Stimulated activated naive B cell treated with anti-CD40 and anti-IgM and Interleukin-4, amounts not matched to agents 10 μg/mL and 1 μg/mL and 100 μg/mL, for 72 hours (primary cell): Measurements from ENCODE around the gene AGFG2.

Experiments
- ATAC-seq, 2 donors: fragments of 150-1000 bp; cut with Tn5 transposase; replicated peaks; 2 replicates each; pipeline ENCODE4 v1.10.0; 2021; ENCODE audit warnings: moderate library complexity in 1 of 2
- DNase-seq: peaks from one replicate; pipeline ENCODE4 v3.0.0; 2021
- H3K27ac Mint-ChIP-seq: one replicate; pipeline ENCODE4 v1.8.0; 2022; ENCODE audit warnings: mild to moderate bottlenecking, mixed read lengths
- H3K27me3 Mint-ChIP-seq, 2 donors: one replicate each; pipeline ENCODE4 v1.8.0; 2022; ENCODE audit warnings: mixed read lengths in 2 of 2
- H3K36me3 Mint-ChIP-seq, 2 donors: one replicate each; pipeline ENCODE4 v1.8.0; 2022; ENCODE audit warnings: mixed read lengths in 2 of 2, mild to moderate bottlenecking in 1 of 2
- H3K4me1 Mint-ChIP-seq, 2 donors: one replicate each; pipeline ENCODE4 v1.8.0; 2022; ENCODE audit warnings: mixed read lengths in 2 of 2, mild to moderate bottlenecking in 1 of 2
- H3K4me3 Mint-ChIP-seq, 2 donors: one replicate each; pipeline ENCODE4 v1.8.0; 2022; ENCODE audit warnings: mild to moderate bottlenecking in 2 of 2, mixed read lengths in 2 of 2, moderate library complexity in 1 of 2
- H3K9me3 Mint-ChIP-seq, 2 donors: one replicate each; pipeline ENCODE4 v1.8.0; 2022; ENCODE audit warnings: mixed read lengths in 2 of 2, mild to moderate bottlenecking in 1 of 2

Gene AGFG2

DNA sequence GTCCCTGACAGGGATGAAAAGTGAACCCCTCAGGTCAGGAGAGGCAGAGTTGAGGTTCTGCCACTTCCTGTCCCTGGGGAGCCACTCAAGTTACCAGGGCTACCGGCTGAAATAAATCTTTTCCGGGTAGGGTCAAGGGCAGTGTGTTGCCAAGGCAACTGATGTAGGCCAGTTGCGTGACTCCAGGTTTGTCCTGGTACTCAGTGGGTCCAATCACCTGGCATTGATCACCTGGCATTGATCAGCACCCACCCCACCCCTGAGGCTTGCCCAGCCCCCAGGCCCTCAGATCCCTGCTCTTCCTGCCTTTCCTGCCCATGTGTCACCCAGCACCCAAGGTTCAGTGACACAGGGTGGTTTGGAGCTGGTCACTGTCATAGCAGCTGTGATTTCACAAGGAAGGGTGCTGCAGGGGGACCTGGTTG lies 28.8 kb downstream of the AGFG2 start:
- Mint-ChIP-seq H3K4me1 (peaks cover 27 to 58% of the 10 kb centered on the region in 2 donors), H3K9me3 (no peaks in the 10 kb centered on the region), H3K4me3 (no peak overlapping the region), H3K27me3 (peaks cover 0 to 5% of the 10 kb centered on the region in 2 donors), H3K27ac (peak overlapping the region; percentile 37), H3K36me3 (peaks cover 38 to 39% of the 10 kb centered on the region in 2 donors)
- ATAC-seq, result no peak
- DNase-seq, result no peak

DNA sequence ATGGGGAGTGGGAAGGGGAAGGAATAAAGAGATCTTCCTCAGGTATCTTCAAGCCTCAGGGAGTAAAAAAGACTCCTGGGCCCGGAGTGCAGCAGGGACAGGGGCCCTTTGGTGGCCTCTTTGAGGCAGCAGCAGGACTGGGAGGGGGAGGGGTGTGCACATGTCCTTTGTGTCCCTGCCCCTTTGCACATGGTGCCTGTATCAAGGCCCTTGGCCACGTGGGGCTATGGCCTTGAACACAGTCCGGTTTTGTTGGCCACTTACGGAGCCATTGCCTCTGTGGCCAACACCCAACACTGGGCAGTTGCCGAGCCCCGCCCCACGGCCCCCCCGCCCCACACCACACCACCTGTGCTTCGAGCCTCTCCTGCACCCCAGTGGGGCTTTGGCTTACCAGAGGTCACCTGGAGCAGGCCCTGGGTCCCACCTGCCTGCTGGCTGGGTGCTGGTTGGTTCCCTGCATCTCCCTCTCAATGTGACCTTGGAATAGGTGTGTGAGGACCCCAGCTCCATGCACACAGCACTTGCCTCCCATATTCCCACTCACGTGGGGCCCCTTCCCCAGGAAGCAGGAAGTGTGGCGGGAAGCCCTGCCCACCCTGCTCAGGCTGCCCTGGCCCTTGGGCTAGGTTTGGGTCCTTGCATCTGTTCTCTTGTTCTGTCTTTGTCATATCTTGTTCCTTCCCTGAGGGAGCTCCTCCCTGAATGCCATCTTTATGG lies 29.3 kb downstream of the AGFG2 start:
- Mint-ChIP-seq H3K4me3 (no peak overlapping the region), H3K4me1 (peaks cover 29 to 58% of the 10 kb centered on the region in 2 donors), H3K27me3 (peaks cover 0 to 5% of the 10 kb centered on the region in 2 donors), H3K27ac (peak overlapping the region; percentile 21), H3K9me3 (no peaks in the 10 kb centered on the region), H3K36me3 (peaks cover 37 to 38% of the 10 kb centered on the region in 2 donors)
- ATAC-seq (no peak), DNase-seq (no peak)

DNA sequence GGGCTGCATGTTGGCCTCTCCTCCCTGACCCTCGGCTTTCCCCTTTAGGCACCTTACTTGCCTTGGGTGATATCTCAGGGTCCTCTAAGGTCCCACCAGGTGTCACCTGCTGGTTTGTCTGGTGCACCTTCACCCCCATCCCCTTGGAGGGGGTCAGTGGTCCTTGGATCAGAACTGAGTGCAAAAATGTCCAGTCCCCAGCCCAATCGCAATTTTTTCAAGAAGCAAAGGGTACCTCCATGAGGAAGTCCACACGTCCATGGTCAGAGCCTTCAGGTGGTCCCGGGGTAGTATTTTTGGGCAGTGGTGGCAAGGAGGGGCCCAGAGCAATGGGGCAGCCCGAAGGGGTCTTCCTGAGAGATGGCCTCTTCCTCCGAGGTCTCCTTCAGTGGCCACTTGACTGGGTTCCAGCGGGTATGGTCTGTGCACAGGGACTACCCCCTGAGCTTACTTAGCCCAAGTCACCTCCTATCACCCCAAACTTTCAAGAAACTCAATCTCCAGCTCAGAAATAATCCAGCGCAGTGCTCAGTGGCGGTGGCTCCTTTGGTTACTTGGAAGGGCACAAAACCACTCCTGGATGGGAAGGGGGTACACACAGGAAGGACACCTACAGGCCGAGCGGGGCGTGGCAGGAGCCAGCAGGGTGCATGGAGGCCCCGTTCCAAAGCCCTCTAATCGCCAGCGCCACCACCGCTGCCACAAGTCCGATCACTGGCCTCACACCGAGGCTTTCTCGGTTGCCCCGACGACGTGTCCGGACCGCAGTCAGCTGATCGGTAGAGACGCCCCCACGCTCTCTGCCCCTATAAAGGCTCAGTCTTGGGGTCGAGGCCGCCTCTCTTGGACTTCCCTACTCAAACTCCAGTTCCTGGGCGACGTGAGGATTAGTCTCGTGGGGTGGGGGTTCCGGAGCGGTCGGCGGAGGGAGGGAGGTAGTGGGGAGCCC lies 30.2 kb downstream of the AGFG2 start:
- no peak for DNase-seq
- H3K27me3 Mint-ChIP-seq, result peaks cover 0 to 5% of the 10 kb centered on the region in 2 donors
- peak overlapping the region; percentile 39 to 71 for H3K4me3 Mint-ChIP-seq
- H3K4me1 Mint-ChIP-seq, result peaks cover 27 to 50% of the 10 kb centered on the region in 2 donors
- peaks cover 31 to 32% of the 10 kb centered on the region in 2 donors for H3K36me3 Mint-ChIP-seq
- no peaks in the 10 kb centered on the region for H3K9me3 Mint-ChIP-seq
- ATAC-seq, result peak; percentile 45 to 55
- peak overlapping the region; percentile 80 for H3K27ac Mint-ChIP-seq

DNA sequence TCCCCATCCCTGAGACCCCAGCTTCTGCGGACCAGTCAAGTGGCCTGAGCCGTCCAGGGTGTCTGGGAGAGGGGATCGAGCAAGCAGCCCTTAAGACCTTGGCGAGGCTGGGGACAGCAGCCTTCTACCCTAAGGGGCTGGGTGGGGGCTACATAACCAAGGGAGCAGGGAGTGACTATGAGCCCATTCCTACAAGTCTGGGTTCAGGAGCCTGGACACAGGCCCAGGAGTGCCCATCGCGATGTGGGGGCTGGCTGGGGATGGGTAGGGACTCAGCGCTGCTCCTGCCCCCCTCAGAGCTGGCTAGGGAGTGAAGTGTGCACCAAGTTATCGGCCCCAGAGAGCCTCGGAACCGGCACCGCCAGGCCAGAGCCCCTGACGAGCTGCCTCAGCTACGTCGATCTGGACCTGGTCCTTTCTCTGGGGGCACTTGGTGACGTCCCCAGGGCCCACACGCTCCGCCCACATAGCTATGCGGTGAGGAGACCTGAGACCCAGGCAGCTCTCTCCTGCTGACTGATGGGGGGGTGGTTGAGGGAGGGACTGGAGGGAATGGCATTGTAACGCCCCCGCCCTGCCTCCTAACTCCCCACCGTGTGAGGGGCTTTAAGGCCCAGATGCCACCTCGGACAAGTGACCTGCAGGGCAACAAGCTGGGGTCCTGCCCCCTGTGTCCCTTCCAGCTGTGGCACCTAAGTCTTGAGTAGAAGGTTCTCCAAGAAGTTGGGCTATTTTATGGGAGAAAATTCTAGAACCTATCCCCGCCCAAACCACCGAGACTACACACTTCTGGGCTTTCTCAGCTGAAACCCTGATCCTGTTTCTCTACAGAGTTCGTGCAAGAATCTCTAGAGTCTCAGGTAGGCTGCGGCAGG lies 32.2 kb downstream of the AGFG2 start:
- ATAC-seq (no peak), DNase-seq (no peak)
- H3K27ac Mint-ChIP-seq, result peak overlapping the region; percentile 56
- H3K4me1 Mint-ChIP-seq, result peaks cover 27 to 49% of the 10 kb centered on the region in 2 donors
- H3K4me3 Mint-ChIP-seq, result no peak overlapping the region
- peaks cover 34 to 39% of the 10 kb centered on the region in 2 donors for H3K36me3 Mint-ChIP-seq
- H3K9me3 Mint-ChIP-seq, result no peaks in the 10 kb centered on the region
- H3K27me3 Mint-ChIP-seq, result peaks cover 0 to 5% of the 10 kb centered on the region in 2 donors

DNA sequence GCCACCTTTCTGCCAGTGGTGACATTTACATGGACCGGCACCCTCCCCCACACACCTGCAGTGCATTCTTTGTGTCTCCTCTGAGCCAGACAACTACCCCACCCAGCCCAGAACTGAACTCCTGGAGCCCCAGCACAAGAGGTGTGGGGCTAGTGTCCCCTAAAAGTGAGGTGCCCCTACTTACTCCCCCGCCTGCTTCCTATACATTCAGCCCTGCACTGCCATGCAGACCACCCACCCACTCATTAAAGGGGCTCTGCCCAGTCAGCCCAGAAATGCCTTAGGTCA lies 32.8 kb downstream of the AGFG2 start:
- ATAC-seq (no peak), DNase-seq (no peak)
- peaks cover 27 to 49% of the 10 kb centered on the region in 2 donors for H3K4me1 Mint-ChIP-seq
- H3K36me3 Mint-ChIP-seq, result peaks cover 39 to 42% of the 10 kb centered on the region in 2 donors
- H3K27me3 Mint-ChIP-seq, result peaks cover 0 to 5% of the 10 kb centered on the region in 2 donors
- no peaks in the 10 kb centered on the region for H3K9me3 Mint-ChIP-seq
- no peak overlapping the region for H3K27ac Mint-ChIP-seq
- H3K4me3 Mint-ChIP-seq, result no peak overlapping the region

DNA sequence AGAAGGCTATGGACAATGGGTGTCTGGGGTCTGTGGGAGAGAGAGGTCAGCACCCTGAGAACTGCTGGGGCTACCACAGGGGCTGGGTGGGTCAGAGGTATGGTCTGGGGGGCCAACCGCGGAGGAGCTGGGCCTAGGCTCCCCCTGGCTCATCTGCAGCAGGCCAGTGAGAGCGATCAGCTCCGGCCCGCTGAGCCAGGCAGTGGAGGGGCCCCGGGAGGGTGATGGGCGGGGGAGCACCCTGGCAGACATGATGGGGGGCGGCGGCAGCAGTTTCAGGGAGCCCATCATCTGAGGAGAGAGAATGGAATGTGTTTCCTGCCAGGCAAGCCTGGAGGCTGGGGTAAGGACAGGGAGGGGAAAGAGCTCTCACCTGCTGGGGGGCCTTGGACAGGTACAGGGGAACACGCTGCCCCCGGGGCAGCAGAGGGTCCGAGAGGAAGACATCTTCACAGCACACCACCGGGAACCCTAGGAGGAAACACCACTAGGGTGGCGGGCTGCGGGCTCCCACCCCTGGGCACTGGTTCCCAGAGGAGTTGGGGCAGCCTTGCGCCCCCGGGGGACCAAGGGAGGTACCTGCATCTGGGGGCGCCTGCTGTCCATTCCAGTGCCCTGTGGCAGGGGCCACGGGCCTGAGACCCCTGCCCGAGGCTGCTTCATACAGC lies 33.4 kb downstream of the AGFG2 start:
- Mint-ChIP-seq H3K27me3 (peaks cover 0 to 5% of the 10 kb centered on the region in 2 donors), H3K4me1 (peaks cover 24 to 45% of the 10 kb centered on the region in 2 donors), H3K4me3 (peak overlapping the region in 1 of 2 donors; percentile 6), H3K27ac (peak overlapping the region; percentile 65), H3K9me3 (no peaks in the 10 kb centered on the region), H3K36me3 (peaks cover 43 to 45% of the 10 kb centered on the region in 2 donors)
- DNase-seq (no peak), ATAC-seq (no peak)

- H3K4me3 Mint-ChIP-seq, result no peak overlapping the region
- no peak for ATAC-seq
These were observed 34.1 kb downstream of the AGFG2 start for GRCh38 chr7:100572949-100573675.

DNA sequence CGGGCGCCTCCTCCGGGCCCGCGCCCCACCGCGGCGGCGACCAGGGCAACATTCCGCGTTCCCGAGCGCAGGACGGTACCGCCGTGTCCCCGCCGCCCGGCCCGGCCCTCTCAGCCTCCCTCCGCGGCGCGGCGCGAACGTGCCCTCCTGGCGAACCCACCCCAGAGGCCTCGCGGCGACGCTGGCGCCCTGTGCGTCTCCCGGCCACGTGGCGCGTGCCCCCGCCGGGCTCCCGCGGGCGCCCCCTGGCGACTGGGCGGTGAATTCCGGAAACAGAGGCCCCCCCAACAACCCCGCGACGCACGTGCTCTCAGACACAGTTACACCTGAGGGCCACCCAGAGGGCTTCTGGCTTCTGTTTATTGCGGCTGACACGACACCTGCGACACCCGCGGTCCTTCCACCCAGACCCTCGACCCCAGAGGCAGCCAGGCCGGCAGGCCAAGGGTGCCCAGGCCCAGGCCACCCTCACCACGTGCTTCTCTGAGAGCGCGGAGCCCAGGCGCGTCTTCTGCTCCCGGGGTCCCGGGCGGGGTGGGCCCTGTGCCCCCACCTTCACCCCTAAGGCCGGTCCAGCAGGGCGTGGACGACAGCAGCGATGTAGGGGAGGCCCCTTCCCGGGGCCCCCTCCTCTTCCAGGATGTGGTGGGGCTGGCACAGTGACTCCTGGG lies 34.8 kb downstream of the AGFG2 start, which contains the start of gene SAP25:
SAP25 (minus strand) TSS at position 210 of the 671 bp plus-strand sequence; CDS start at position 52, 158 bp downstream.
- Mint-ChIP-seq H3K27ac (no peak within 1 kb of the TSS), H3K9me3 (no peaks in the 10 kb centered on the region), H3K27me3 (peaks cover 0 to 5% of the 10 kb centered on the region in 2 donors), H3K4me3 (no peak within 1 kb of the TSS), H3K36me3 (peaks cover 57 to 58% of the 10 kb centered on the region in 2 donors), H3K4me1 (peaks cover 14 to 31% of the 10 kb centered on the region in 2 donors)
- DNase-seq (no peak), ATAC-seq (no peak)

More at GRCh38 chr7:100572949-100573675, 34.1 kb downstream of the AGFG2 start:
- Mint-ChIP-seq H3K36me3 (peaks cover 50 to 52% of the 10 kb centered on the region in 2 donors), H3K4me1 (peaks cover 19 to 38% of the 10 kb centered on the region in 2 donors), H3K27ac (no peak overlapping the region), H3K9me3 (no peaks in the 10 kb centered on the region), H3K27me3 (peaks cover 0 to 5% of the 10 kb centered on the region in 2 donors)
- DNase-seq, result no peak

GRCh38 chr7:100574362-100575205 lies 35.6 kb downstream of the AGFG2 start:
- H3K27ac Mint-ChIP-seq, result no peak overlapping the region
- peaks cover 8 to 23% of the 10 kb centered on the region in 2 donors for H3K4me1 Mint-ChIP-seq
- DNase-seq (no peak), ATAC-seq (no peak)
- no peak overlapping the region for H3K4me3 Mint-ChIP-seq
- H3K27me3 Mint-ChIP-seq, result peaks cover 0 to 5% of the 10 kb centered on the region in 2 donors
- H3K36me3 Mint-ChIP-seq, result peaks cover 61 to 65% of the 10 kb centered on the region in 2 donors
- no peaks in the 10 kb centered on the region for H3K9me3 Mint-ChIP-seq

DNA sequence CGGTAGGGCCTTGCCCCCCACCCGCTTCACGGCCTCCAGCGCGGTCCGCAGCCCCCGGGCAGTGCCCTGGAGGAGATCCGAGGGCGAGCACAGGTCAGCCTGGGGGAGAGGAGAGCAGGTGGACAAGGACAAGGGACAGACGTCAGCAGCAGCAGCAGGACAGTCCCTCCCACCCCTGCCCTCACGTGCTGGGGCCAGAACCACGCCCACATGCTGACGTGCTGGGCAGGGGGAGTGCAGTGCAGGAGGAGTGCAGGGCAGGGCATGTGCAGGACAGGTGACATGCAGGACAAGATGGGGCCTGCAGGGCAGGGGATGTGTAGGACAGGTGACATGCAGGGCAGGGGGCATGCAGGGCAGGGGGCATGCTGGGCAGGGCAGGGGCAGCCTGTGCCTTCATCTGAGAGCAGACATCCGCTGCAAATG lies 36.2 kb downstream of the AGFG2 start:
- Mint-ChIP-seq H3K4me1 (peaks cover 8 to 18% of the 10 kb centered on the region in 2 donors), H3K27me3 (peaks cover 0 to 5% of the 10 kb centered on the region in 2 donors), H3K4me3 (no peak overlapping the region), H3K27ac (no peak overlapping the region), H3K36me3 (peaks cover 61 to 67% of the 10 kb centered on the region in 2 donors), H3K9me3 (no peaks in the 10 kb centered on the region)
- no peak for DNase-seq
- ATAC-seq, result no peak

GRCh38 chr7:100575746-100576383 lies 36.9 kb downstream of the AGFG2 start:
- DNase-seq, result no peak
- ATAC-seq, result no peak
- Mint-ChIP-seq H3K36me3 (peaks cover 61 to 67% of the 10 kb centered on the region in 2 donors), H3K4me1 (peaks cover 8 to 11% of the 10 kb centered on the region in 2 donors), H3K9me3 (no peaks in the 10 kb centered on the region), H3K27ac (no peak overlapping the region), H3K4me3 (no peak overlapping the region), H3K27me3 (peaks cover 0 to 5% of the 10 kb centered on the region in 2 donors)
